8988T (cell line): ENCODE data around the gene PPP2R2C.

Source experiments
- DNase-seq: peaks from one replicate; pipeline ENCODE4 v3.0.0; 2011

The PPP2R2C gene

DNA sequence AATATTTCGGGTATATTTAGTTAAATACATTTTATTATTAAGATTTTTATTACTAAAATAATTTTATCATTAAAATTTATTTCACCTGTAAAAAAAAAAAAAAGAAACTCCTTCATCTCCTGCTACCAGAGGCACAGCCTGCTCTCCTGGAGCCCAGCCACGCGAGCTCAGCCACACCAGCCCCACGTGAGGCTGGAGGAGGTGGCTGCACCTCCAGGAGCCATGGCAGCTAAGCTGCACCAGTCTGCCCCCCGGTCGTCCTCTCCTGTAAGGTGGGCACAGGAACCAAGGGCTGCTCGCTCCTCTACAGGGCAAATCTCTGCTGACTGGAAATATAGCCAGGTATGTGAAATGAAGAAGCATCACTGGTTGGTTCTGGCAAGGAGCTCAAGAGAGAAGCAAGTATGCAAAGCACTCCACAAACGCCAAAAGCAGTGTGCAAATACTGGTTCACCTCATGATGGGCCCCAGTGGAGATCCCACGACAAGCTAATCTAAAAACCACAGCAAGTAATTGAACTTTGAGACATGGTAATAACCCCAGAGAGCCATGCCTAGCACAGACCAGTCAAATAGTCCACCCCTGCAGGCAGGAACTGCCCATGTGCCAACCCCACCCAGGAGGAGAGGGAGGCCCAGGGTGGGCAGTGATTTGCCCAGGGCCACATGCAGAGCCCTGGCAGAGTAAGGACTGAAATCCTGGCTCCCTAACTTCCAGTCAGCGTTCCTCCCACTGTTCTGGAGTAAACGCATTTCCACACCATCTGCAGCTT lies 112.7 kb downstream of the PPP2R2C start:
- no peak for DNase-seq

DNA sequence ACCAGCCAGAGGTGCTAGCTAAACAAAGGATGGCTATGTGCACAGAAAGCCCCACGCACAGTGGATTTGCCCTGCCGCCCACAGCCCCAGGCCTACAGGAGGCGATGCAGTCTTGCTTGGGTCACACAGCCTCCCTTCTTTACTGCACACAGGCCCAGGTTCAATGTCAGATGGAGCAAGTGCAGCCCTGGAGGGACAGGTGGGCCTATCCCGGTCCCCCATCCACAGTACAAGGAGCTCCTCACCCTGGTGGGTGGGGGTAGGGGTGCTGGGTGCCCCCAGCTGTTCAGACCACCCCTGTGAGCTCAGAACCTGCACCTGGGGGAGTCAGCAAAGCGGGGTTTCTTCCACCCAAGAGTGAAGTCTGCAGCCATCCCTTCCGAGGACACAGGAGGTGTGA lies 114.9 kb downstream of the PPP2R2C start:
- DNase-seq, result no peak

DNA sequence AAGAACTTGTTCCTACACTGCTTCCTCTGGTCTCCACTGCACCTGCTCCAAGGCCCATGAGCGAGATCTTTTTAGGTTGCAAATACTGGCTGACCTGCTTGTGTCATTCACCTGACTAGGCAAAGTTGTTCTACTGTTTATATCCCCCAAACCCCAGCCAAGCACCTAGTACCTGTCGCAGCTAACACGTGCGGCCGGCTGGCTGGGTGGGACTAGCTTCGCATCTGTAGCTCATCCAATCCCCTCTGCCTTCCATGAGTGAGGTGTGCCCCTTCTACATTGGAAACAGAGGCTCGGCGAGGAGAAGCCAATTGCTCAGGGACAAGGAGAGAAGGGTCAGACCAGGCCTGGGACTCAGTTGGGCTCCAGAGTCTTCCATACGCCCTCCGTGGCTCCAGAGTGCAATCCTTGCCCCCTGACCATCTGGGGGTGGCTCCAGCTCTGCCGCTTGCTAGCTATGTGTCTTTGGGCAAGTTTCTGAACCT lies 116.3 kb downstream of the PPP2R2C start:
- DNase-seq, result no peak

DNA sequence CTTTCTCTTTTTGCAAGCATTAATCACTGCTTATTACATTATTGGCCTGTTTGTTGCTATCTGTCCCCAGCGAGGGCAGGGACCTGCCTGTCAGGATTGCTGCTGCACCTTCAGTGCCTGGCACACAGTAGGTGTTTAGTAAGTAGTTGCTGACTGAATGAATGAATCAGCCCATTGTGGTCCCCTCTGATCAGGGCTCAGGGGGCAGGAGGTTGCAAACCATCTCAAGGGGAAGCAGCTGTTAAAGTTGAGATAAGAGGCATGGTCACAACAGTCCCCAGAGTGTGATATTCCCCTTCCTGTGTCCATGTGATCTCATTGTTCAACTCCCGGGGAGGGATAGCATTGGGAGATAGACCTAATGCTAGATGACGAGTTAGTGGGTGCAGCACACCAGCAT lies 117.4 kb downstream of the PPP2R2C start:
- no peak for DNase-seq

DNA sequence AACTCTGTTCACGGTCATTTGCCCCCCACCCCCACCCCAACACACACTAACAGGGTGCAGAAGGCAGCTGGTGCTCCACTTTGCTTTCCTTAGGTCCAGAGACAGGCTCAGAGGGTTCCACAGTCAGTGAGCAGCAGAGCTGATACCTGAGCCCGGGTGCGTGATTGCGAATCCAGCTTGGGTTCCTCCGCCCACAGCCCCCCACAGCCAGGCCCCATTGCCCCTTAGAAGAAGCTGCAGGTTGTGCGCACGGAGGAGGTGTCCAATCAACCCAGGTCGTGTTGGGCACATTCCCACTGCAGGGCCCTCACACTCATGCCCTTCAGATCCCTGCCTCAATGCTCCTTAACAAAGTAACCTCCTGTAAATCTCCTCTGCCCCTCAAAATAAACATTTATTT lies 117.8 kb downstream of the PPP2R2C start:
- DNase-seq, result no peak

DNA sequence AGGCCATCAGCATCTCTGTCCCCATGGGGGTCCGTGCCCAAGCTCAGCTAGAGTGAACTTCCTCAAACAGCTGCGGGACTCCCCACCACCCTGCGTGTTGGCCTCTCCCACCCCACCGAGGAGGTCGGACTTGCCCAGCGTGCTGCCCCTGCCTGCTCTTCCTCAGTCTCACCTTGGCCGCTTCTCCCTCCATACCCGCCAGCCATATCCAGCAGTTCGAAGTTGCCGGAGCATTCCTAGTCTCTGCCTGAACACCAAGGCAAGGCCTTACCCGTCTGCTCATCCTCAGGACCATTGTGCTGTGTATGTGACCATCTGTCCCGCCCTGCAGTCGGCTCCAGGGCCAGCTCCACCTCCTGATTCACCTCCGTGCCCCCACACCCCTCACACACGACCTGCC lies 118.3 kb downstream of the PPP2R2C start:
- no peak for DNase-seq

DNA sequence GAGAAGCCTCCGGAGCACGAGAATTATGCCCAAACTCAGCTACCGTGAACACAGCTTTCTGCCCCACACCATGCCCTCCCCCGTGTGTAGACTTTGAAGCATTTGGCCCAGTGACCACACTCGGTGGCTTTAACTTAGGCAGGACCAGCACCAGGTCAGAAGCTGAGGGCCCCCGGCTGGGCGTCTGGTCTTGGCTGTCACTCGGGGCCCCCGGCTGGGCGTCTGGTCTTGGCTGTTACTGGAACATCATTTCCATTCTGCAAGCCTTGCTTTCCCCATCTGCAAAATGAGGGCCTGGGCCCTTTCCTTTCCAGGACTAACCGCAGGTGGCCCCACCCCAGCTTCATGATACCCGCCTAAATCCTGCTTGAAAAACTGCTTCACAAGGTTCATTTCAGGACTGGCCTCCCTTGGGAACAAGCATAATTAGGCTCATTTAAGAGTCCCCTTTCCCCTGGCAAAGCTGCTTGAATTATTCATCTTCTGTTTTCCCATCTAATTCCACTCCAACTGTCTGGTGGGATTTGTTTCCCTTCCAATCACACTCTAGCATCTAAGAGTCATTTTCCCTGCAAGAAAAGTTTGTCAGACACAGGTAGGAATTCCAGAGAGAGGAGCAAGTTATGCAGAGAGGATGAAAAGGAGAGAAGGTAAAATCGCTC lies 120.3 kb downstream of the PPP2R2C start:
- no peak for DNase-seq

DNA sequence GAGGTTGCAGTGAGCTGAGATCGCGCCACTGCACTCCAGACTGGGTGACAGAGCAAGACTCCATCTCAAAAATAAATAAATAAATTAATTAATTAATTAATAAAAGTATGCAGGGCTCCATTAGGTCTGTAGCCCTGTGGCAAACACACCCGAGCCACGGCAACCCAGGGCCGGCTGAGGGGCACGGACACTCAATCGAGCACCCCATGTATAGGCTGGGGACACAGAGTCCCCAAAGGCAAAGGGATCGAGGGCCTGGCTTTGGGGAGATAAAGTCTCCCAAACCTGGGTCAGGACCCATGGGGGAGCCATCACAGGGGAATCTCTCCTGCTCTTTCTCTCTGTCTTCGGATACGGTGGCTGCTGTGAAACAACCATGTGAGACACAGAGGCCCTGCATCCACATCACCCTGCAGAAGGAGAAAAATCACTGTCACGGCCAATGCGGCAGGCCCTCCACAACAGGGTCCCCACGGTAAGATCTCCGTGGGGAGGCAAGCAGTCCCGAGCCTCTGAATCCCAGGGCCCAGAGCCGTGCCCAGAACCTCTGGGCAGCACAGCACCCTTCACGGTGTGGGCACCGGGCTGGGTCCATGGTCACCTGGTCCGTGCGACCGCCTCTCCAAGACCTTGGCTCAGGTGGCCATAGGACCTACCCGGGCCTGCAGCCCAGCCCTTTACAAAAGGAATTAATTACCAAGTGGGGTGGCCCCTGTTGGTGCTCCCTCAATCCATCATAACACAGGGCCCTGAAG lies 121.0 kb downstream of the PPP2R2C start:
- no peak for DNase-seq

DNA sequence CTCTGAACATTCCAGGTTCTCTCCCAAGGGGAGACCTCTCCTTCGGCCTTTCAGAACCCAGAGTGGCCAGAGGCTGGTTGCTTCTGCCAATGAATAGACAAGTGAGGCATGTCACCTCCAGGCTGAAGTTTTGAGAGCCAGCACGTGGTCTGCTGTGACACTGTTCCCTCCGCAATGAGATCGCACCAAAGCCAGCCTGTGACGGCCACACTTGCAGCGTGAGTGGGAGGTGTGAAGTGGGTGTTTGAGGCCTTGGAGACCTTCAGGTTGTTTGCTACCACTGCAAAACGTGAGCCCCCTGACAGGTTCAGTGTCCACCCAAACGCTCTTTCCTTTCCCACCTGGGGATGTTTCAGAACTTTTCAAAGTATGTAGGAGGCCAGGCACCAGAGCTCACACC lies 121.8 kb downstream of the PPP2R2C start:
- DNase-seq, result no peak

DNA sequence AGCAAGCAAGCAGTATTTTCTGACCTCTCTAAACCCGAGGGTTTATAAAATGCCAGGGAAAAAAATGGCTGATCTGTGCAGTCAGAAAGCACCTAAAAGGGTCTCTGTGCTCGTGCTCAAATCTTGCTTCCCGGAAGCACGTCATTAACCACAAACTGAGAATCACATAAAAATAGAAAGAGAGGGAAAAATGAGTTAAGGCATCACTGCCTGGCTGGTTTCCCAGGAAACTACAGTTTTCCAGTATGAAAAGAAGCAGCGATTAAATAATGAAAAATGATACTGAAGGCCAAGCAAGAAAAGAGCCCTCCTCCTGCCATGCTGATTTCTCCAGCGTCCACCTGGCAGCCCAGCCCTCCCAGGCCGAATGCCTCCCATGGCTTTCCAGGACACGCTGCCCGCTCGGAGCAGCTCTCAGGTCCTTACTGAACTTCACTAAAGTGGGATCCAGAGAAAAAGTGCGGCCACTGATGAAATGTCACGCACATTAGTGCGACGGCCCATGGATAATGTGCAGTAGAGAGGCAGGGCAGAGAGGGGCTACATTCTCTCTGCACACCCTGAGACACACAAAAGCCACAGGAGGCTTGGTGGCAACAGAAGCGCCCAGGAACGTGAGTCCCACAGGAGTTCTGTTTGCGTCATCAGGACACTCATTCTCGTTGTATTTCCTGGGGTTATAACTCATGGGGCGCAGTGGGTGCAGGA lies 122.4 kb downstream of the PPP2R2C start:
- DNase-seq, result no peak

DNA sequence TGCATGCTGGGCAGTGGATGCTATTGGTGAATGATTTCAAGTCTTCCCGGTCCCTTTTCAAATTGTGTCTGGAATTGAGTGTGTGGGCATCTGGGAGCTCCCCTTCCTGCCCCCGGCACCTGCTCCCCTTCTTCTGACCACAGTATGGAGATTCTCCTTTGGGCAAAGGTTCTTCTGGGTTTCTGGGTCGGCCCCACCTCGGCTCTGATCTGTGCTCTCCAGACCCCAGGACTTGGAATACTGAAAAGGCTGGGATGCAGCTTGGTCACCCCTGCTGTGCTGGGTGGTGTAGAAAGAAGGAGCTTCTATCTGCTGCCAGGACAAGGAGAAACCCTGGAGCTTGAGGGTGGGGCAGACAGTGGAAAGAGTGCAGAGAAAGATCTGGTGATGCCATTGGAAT lies 124.0 kb downstream of the PPP2R2C start:
- no peak for DNase-seq

DNA sequence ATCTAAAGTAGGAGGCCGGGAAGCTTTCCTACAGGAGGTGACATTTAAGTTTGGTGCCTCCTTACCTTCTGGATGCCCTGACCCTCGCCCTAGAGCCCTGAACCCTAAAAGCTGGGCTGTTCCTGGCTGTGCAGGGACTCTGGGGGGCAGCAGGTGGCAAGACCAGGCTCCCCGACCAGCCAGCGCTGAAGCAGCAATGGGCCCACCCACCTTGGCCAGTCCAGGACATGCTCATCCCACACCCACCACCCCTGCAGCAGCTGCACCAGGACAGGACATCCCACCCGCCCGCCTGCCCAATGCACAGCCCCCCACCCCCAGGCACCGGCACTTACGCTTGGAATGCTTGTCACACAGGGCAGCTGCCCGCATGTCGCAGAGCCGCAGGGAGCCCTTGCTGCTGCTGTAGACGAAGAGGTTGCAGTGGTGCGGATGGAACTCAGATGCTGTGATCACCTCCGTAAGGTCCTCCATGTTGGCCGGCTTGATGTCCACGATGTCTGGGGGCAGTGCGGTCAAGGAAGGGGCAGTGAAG lies 124.8 kb downstream of the PPP2R2C start:
- DNase-seq, result no peak

DNA sequence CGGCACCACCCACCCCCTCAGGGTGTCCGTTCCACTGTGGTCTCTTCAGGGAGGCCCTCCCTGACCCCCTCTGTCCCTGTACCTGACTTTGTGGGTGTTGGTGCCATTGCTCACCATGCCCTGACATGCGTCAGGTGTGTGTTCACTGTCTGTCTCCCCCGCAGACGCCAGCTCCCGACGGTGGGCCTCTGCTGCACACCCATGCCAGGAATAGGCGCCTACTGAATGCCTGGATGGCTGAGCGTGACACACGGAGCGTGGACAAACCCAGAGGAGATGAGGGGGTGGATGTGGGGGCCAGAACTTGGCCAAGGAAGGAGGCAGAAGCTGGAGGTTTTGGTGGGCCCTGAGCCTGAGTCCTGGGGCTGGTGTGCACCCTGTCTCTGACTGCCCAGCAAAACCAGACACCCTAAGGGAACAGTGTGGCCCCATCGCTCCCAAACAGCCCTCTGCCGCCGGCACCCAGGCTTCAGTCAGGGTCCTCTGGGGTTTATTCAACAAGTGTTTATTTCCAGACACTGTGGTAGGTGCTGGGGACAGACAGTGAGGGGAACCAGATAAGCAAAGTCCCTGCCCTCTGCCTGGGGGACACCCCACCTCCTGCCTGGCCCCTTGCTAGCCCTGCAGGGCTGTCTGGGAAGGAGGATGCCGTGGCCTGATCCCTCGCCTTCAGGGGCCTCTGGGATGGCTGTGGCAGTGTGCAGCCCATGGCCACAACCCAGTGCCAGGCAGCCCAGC lies 125.9 kb downstream of the PPP2R2C start:
- no peak for DNase-seq

DNA sequence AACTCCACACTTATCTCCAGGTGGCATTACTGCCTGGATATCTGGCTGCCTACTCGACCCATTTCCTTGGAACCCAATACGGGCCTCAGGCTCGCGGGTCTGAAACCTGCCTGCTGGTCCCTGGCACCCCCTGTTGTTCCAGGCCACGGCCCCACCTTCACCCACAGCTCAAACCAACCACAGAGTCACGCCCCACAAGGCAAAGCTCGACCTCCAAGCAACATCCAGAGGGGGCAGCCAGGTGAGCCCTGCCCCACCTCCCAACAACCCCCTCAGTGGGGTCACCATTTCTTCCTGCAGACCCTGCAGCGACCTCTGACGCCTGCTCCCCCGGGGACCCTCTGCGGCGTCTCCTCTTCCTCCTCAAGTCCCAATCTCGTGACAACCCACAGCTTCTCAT lies 126.5 kb downstream of the PPP2R2C start:
- DNase-seq, result no peak

DNA sequence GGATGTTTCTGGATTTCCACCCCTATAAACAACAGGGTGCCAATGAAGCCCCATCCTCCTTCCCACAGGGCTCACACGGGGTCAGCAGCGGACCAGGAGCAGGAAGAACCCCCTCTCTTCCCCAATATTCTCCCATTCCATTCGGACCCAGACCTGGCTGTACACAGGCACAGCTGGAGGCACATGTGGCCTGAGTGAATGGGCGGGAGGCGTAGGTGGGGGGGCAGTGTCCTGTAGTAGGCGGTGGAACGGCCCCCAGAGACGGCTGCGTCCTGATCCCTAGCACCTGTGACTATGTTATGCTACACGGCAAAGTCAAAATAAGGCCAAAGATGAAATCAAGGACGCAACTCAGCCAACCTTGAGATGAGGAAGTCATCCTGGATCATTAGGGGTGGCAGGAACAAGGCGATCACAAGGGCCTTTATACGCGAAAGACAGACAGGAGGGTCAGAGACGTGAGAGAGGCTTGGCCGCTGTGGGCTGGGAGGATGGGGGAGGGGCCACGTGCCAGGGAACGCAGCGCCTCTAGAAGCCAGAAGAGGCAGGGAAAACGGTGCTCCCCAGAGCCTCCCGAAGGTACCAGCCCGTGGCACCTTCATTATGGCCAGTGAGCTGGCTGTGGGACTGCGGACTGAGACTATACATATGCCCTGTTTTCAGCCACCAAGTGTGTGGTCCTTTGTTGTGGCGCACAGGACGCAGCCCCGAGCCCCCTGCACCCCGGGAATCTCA lies 127.2 kb downstream of the PPP2R2C start:
- no peak for DNase-seq

DNA sequence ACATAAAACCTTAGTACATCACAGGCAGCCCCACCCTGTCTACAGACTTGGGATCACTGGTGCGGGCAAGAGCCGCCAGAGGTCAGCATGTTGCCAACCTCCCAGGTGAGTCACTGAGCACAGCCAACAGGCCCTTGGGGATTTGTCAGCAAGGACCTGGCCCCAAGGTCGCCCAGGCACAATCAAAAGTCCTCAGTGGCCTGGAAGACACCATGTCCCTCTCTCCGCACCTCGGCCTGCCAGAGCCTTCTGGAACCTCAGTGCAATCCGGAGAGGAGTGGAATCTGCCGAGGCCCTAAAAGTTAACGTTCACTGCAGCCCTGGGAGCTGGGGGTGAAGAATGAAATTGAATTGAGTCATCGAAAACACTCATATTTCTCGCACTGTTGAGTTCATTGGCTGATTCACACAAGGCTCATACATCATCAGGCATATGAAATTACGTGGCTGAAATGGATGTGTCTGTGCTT lies 128.4 kb downstream of the PPP2R2C start:
- peak; percentile 81 for DNase-seq

DNA sequence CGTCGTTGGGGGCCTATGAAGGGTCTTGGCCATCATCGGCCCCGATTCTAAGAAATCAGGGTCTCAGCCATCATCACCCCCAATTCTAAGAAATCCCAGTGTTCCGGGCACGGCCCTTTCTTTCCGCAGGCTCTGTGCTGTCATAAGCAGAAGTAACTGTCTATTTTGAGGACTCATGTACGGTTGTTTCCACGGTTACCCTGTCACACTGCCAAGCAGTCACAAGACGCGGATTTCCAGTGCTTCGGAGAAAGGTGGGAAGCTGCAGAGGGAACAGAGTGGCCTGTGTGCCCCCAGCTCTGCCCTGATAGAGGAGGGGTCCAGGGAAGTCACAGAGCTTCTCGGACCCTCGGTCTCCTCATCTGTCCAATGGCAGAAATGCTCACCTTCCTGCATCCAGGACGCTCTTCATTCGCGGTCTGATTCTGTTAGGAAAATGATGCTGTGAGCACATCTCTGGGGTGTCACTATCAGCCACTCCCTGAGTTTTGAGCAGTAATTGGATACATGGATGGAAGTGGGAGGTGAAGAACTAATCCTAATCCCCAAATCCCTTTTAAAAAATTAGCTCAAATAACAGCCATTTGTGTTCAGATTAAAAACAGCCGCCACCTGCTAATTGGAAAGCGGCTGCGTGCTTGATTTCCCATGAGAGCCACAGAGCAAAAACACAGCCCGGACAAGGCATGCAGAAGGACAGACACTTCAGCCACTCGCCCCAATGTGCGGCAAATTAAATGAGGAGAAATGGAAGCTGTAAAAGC lies 129.7 kb downstream of the PPP2R2C start:
- no peak for DNase-seq

DNA sequence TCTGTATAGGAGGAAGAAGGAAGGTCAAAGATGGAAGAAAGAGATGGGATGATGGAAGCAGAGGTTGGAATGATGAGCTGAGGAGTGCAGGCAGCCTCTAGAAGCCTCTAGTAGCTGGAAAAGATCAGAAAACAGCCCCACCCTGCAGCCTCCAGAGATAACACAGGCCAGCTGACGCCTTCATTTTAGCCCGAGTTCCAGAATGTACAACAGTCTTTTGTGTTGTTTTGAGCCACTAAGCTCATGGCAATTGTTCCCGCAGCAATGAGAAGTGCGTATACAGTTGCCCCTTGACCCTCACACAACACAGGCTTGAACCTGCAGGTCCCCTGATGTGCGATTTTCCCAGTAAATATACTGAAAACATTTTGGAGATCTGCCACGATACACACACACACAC lies 130.7 kb downstream of the PPP2R2C start:
- no peak for DNase-seq

DNA sequence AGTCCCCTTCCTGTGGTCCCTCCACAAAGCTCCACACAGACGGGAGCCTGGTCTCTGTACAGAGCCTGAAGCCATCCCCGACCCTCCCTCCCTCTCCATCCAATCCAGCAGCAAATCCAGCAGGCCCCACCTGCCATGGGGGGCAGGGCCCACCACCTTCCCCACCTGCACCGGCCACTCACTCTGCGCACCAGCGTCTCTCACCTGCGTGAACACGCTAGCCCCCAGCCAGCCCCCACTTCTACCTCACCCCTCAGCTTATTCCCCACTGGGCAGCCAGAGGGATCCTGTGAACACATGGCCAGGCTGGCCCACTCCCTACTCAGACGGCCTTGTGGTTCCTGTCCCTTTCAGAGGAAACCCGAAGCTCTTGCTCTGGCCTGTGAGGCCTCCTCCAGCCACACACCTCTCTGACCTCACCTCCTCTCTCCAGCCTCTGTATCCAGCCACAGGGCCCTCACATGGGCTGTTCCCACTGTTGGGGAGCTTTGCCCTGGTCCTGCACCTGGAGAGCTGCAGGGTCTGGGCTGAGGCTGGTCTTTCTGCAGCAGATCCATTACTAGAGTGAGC lies 131.9 kb downstream of the PPP2R2C start:
- DNase-seq, result no peak

DNA sequence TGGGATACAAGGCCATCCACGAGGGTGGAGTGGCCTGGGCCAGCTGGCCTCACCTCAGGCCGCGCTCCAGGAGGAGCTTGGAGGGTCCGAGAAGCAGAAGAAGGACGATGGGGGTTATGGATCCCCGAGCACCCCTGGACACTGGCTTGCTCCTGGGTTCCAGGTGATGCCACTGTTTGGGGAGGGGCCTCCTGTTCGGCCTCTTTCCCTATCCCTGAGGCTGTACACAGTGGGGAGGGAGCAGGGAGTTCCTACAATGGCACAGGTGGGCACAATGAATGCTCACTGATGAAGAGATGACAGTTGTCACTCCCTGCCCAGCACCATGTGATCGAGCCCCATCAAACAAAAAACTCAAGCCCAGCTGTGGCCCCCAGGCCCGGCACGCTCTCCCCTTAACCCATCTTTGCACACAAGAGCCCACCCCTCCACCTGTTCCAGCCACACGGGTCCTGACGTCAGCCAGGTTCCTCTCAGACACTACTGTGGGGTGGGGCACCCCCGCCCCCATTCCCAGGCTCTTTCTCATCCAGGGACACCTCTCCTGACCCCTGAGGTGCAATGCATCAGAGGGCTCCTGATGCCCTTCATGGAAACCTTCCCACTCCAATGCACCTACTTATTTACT lies 132.5 kb downstream of the PPP2R2C start:
- DNase-seq, result no peak
